ENCODE results near the gene KLC4. TPM values are rescaled to one million over a fixed set of nuclear protein-coding genes. Genes with fewer than 3 reads are reported as not detected.

The KLC4 gene
- total RNA-seq, 3 donors from 2014 or later, result 20.5 to 33.7 (median 21.0) TPM

- Histone ChIP-seq H3K9me3 (no peaks in the 10 kb centered on the region), H3K27me3 (no peaks in the 10 kb centered on the region), H3K4me1 (peaks cover 0 to 16% of the 10 kb centered on the region in 2 donors), H3K36me3 (peaks cover 7% of the 10 kb centered on the region), H3K27ac (peak overlapping the region; percentile 86 to 92), H3K4me3 (peak overlapping the region; percentile 58 to 94 (median 93))
- no peak for DNase-seq (ENCODE audit: low spot score in 2 of 2)
- intact Hi-C loops (cut with DNase I; ENCODE audit: low total_unique reads), result no loop called here
- TF ChIP-seq, protein P1, sequence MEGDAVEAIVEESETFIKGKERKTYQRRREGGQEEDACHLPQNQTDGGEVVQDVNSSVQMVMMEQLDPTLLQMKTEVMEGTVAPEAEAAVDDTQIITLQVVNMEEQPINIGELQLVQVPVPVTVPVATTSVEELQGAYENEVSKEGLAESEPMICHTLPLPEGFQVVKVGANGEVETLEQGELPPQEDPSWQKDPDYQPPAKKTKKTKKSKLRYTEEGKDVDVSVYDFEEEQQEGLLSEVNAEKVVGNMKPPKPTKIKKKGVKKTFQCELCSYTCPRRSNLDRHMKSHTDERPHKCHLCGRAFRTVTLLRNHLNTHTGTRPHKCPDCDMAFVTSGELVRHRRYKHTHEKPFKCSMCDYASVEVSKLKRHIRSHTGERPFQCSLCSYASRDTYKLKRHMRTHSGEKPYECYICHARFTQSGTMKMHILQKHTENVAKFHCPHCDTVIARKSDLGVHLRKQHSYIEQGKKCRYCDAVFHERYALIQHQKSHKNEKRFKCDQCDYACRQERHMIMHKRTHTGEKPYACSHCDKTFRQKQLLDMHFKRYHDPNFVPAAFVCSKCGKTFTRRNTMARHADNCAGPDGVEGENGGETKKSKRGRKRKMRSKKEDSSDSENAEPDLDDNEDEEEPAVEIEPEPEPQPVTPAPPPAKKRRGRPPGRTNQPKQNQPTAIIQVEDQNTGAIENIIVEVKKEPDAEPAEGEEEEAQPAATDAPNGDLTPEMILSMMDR (IDR thresholded peaks at IDR 0.05), result no peak
- TF ChIP-seq POLR2A (IDR thresholded peaks at IDR 0.05) (peak; percentile 7), POLR2AphosphoS5 (IDR thresholded peaks at IDR 0.05) (no peak)
These were observed 38.6 kb upstream of the KLC4 start for GRCh38 chr6:43020847-43021246.

- Histone ChIP-seq H3K4me1 (peaks cover 0 to 9% of the 10 kb centered on the region in 2 donors), H3K27ac (peak within 1 kb of the TSS; percentile 86 to 92), H3K36me3 (peaks cover 7% of the 10 kb centered on the region), H3K27me3 (no peaks in the 10 kb centered on the region), H3K4me3 (peak within 1 kb of the TSS; percentile 58 to 94 (median 93)), H3K9me3 (no peaks in the 10 kb centered on the region)
- peak; percentile 47 to 71 for DNase-seq (ENCODE audit: low spot score in 2 of 2)
- intact Hi-C loops (cut with DNase I; ENCODE audit: low total_unique reads), result no loop called here
- TF ChIP-seq POLR2AphosphoS5 (IDR thresholded peaks at IDR 0.05), result peak; percentile 24 to 53 (median 44)
- TF ChIP-seq, protein P1 (IDR thresholded peaks at IDR 0.05), result no peak
These were observed 38.0 kb upstream of the KLC4 start, which contains the start of gene RRP36 for GRCh38 chr6:43021270-43022047. Gene RRP36 (plus strand): TSS chr6:43021623. CDS start chr6:43021655, 32 bp downstream.

DNA sequence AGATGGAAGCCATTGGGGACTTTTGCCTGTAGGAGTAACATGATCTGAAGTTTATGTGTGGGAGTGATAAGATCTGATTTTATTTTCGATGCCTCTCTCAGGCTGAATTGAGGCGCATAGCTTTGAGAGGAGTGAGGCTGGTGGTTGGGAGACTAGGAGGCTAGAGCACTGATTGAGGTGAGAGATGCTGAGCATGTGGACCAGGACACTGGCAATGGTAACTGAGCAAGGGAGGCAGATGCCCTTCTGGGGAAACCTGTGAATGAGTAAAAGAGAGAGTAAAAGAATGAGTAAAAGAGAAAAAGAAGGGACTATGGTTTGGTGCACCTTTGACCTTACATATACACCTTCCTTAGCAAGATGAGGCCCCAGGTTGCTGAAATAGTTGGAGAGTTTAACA is 35.0 kb upstream of the KLC4 start:
- intact Hi-C loops (cut with DNase I; ENCODE audit: low total_unique reads), result no loop called here
- Histone ChIP-seq H3K4me1 (no peaks in the 10 kb centered on the region), H3K27me3 (no peaks in the 10 kb centered on the region), H3K4me3 (no peak overlapping the region), H3K36me3 (peaks cover 6% of the 10 kb centered on the region), H3K27ac (no peak overlapping the region), H3K9me3 (no peaks in the 10 kb centered on the region)
- no peak for TF ChIP-seq POLR2AphosphoS5 (IDR thresholded peaks at IDR 0.05)
- TF ChIP-seq, protein P1 (IDR thresholded peaks at IDR 0.05), result no peak
- TF ChIP-seq POLR2A (IDR thresholded peaks at IDR 0.05), result no peak
- DNase-seq (ENCODE audit: low spot score in 2 of 2), result no peak

GRCh38 chr6:43026365-43026764 is 33.1 kb upstream of the KLC4 start:
- H3K4me1 ChIP-seq, result no peaks in the 10 kb centered on the region
- intact Hi-C loops (cut with DNase I; ENCODE audit: low total_unique reads), result no loop called here
- H3K27ac ChIP-seq, result no peak overlapping the region
- H3K27me3 ChIP-seq, result no peaks in the 10 kb centered on the region
- no peak overlapping the region for H3K4me3 ChIP-seq
- TF ChIP-seq POLR2AphosphoS5 (IDR thresholded peaks at IDR 0.05) (no peak), POLR2A (IDR thresholded peaks at IDR 0.05) (no peak)
- TF ChIP-seq, protein P1 (IDR thresholded peaks at IDR 0.05), result no peak
- no peak for DNase-seq (ENCODE audit: low spot score in 2 of 2)
- H3K9me3 ChIP-seq, result no peaks in the 10 kb centered on the region
- peaks cover 6% of the 10 kb centered on the region for H3K36me3 ChIP-seq

- Histone ChIP-seq H3K27me3 (no peaks in the 10 kb centered on the region), H3K9me3 (no peaks in the 10 kb centered on the region), H3K36me3 (peaks cover 6% of the 10 kb centered on the region), H3K4me3 (no peak overlapping the region), H3K4me1 (no peaks in the 10 kb centered on the region), H3K27ac (no peak overlapping the region)
- TF ChIP-seq POLR2AphosphoS5 (IDR thresholded peaks at IDR 0.05) (no peak), POLR2A (IDR thresholded peaks at IDR 0.05) (no peak)
- TF ChIP-seq, protein P1 (IDR thresholded peaks at IDR 0.05), result no peak
- intact Hi-C loops (cut with DNase I; ENCODE audit: low total_unique reads), result no loop called here
- no peak for DNase-seq (ENCODE audit: low spot score in 2 of 2)
These were observed 30.3 kb upstream of the KLC4 start for GRCh38 chr6:43029120-43029519.

Data from breast epithelium (tissue), 4 donors.